ENCODE measurements around the gene SLC6A13.
A peak's percentile ranks its signal among the peaks of the same experiment; 100 is the strongest.
"Not testable (repeated sequence)": the region's sequence is repeated elsewhere in the genome, so short reads cannot be mapped to it uniquely, and the experiment has no call there.

Gene SLC6A13

DNA sequence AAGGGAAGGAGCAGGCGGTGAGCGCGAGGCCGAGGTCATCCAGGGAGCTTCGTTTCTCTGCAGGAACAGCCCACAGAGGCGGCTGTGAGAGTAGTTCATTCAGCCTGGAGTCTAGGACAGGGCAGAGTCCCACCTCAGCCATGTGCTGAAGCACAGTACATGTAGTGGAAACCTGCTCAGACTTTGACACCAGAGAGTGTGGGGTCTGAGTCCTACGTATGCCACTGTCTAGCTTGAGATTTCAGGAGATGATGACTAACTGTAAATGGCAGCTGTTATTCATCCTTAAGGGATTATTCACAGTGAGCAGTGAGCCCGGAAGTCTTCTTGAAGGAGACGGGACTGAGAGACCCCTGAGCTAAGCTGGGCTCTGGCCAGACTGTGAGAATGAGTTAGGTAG is 938 bp upstream of the SLC6A13 start:
- no peak for DNase-seq

DNA sequence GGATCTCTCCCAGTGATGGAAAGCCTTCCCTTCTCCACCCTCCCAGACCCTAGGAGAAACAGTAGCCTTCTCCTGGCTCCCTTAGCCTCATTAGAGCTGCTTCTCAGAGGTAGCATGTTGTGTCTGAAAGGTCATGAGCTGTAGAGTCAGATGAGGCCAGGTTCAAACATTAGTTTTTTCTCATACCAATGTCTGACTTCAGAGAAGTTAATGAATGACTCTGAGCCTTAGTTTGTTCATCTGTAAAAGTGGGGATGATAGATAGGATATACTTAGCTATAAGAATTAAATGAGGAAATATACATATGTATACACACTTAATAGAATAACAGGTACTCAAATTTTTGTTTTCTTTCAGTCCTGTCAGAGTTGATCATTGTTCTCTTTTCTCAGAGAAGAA is 523 bp downstream of the SLC6A13 start:
- DNase-seq, result no peak

DNA sequence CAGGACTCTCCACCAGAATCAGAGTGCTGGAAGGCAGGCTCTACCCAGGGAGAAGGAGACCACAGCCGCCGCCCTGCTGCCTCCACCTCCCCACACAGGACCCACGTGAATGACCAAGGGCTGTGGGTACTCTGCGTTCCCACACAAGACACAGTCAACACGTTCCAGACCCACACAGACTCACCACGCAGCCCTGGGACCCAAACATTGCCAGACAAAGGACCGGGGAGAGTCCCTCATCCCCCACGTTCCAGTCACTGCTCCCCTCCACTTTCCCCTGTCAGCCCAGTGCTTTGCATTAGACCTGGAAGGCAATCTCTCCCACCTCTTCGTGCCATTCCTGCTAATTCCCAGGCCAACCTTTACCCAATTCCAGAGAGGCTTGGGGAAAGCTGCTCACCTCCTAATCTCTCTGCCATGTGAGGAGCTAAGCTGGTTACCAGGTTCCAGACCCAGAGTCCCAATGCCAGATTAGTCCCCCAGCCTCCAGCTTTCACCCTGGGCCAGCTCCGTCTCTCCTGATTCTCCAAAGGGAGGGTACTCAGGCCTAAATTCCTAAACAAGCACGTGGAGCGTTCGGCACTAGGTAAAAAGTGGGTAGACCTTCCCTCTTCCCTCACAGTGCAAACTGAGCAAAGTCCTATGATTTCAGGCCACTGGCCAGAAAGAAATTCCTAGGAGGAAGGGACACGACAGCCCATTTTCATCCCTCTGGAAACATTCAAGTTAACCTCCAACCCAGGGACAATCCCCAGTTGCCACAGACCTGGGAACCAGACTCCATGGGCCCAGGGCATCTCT is 4.9 kb downstream of the SLC6A13 start:
- no peak for DNase-seq

DNA sequence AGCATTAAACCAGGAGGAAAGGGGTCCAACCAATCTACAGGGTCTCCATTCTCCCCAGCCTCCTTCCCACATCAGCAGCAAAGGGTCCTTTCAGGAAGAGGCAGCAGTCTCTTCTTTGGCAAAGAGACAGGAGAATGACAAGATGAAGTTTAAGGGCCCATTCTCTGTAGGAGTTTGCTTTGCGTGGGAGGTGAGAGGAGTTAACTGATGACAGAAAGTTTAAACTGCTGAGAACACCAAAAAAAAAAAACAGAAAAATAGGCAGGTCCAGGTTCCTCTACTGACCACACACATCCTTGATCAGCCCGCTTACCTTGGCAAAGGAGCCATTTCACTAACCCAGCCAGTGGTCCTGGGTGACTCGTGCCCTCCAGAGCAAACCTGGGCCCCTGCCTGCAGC is 5.7 kb downstream of the SLC6A13 start:
- no peak for DNase-seq

DNA sequence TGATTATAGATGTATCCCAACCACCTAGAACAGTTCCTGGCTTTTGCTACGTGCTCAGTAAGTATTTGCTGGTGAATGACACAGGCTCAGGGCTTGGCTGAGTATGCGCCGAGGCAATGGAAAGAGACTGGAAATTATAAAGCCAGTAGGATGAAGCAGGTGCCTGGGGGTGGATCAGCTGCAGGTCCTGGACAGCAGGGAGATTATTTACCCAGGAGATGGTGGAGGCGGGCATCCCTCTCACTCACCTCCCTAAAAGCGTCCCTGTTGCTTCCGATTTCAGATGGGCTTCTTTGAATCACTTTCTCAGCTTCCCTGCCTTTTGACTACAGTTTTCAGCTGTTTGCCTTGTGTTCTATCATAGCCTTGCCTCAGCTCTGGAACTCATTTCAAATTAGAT is 6.4 kb downstream of the SLC6A13 start:
- DNase-seq, result no peak

DNA sequence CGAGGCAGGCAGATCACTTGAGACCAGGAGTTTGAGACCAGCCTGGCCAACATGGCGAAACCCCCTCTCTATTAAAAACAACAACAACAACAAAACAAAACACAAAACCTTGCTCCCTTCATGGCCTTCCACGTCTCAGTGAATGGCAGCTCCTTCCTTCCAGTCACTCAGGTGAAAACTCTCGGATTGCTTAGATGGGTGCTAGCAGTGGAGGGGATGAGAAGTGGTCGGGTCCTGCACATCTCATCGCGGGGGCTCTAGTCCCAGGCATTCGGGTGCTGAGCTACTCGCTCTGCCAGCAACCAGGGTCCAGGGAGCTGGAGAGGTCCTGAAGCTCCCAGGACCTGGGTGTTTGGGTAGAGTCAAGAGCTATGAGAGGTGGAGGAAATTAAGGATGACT is 7.7 kb downstream of the SLC6A13 start:
- DNase-seq, result no peak

DNA sequence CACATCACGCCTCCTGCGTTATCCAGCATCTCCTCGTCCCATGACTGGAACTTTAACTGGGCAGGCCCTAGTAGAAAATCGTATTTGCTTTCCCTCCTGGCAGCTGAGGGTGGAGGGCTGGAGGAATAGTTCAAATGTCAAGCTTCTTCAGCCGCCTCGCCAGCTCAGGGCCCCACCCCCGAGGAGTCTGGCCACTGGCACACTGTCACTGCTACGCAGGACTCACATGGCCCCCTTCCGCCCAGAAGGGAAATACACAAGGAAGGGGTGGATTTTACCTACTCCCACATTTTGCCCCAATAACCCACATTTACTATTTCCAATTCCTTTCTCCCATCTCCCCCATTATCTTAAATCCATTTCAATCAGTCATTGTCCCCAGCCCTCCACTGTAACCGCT is 8.6 kb downstream of the SLC6A13 start:
- no peak for DNase-seq

DNA sequence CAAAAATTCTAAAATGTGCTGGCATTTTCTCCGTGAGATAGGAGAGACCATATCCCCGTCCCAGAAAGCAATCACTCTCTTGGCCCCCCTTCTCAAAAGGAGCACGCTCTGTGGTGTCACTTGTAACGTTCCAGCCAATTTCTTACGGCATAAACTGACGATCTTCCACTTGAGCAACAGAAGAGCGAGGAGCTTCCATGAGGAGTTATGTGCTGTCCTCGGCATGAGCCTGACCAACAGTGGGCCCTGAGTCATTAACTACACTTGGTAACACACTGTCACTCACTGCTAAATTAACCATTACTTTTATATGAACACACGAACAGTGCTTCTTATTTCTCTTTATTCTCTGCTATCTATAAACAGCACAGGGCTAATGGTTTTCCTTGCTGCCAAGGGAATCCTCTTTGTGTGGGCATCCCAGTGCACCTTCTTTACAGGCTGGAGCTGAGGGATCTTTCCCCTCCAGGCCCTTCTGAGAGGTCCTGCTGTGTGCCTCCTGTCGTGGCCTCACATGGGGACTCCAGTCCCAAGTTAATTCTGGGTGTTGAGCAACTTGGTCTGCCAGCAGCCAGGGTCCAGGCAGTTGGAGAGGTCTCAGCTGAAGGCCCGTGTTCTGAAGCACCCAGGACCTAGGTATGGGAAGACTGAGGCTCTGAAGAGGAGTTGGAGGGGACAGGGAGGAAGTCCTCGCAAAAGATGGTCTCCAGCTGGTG is 9.4 kb downstream of the SLC6A13 start:
- DNase-seq, result no peak

DNA sequence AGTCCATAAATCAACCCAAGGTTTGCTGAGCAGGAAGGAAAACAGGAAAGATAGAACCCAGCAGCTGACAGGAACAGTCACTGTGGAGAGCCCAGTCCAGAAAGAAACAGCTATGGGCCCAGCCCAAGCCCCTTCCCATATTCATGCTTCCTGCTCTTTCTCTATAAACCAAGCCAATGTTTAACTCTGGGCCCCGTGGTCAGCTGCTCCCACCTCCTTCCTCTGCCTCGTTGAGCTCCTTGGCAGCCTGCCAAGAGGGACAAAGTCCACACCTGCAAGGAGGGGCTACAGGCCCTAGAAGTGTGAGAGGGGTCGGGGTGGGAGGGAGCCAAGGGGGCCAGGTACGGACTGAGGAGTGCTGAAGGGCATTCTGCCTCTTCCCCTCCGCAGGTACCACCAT is 10.0 kb downstream of the SLC6A13 start:
- DNase-seq, result no peak

DNA sequence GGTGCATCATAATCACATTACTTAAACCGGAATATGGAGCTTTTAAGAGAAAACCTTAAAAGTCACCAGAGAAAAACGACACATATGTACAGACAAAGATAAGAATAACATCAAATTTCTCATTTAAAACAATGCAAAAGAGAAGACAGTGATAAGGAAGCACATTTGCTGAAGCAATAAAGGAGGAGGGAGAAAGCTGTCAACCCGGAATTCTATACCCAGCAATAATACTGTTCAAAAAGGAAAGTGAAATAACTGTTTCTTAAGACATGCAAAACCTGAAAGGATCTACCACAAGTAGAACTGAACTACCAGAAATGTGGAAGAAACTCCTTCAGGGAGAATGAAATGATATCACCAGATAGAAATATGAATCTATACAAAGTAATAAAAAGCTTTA is 15.4 kb downstream of the SLC6A13 start:
- peak in 1 of 3 donors; percentile 18 for DNase-seq

DNA sequence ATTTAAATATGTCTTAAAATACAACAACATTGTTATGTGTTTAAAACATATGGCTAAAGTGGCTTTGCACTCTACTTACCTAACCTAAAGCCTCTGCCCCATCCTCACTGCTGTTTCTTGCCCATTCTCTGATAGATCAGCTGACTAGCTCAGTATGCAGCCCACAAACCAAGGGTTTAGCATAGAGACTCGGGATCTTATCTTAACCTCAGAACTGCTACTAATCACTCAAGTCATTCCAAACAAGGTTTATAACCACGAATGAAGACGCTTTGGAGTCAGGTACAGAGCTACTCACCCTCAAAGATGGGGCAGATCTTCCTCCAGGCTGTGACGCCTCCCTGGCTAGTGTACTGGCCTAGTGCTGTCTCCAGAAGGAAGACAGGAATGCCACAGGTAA is 19.3 kb downstream of the SLC6A13 start:
- no peak for DNase-seq

DNA sequence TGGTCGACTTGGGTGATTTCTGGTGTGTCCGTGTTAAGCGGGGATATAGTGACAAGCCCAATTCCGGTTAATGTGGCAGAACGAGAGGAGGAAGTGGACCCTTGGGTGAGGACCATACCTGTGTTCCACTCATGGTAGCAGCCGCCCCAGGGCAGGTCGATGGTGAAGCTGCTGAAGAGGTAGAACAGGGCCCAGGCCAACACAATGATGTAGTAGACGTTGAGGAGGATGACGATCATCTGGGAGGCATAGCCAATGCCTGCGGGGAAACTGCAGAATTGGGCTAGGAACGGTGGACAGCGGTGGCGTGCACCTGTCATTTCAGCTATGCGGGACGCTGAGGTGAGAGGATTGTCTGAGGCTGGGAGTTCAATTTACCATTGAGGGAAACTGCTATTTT is 20.1 kb downstream of the SLC6A13 start:
- no peak for DNase-seq

DNA sequence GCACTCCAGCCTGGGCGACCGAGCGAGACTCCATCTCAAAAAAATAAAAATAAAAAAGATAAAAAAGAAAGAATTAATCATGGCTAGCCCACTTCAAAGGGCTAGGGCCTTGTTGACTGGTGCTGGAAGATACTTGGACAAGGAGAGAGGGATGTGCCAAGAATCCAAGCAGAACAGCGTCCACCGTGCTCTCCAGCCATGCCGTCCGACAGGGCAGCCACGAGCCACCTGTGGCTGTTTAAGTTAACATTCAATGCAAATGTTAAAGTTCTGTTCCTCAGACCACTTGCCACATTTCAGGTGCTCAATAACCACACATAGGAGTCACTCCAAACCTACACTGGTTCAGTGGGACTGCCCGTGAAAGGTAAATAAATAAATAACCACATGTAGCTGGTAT is 21.4 kb downstream of the SLC6A13 start:
- DNase-seq, result no peak

DNA sequence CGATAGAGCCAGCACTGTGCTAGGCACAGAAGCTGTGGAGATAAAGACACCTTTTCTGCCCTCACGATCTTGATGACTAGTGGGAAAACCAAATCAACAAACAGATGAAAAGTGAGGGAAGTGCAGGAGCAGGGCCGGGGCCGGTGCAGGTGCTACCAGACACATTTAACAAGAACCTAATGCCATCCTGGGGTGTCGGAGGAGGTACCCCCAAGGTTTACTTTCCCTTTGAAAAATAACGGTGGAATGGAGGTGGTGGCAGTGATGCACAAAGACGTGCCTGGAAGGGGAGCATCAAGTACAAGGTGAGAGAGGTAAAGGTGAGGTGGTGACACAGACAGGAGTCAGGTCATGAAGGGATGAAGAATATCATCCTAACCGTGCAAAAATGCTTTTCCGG is 22.1 kb downstream of the SLC6A13 start:
- DNase-seq, result no peak

DNA sequence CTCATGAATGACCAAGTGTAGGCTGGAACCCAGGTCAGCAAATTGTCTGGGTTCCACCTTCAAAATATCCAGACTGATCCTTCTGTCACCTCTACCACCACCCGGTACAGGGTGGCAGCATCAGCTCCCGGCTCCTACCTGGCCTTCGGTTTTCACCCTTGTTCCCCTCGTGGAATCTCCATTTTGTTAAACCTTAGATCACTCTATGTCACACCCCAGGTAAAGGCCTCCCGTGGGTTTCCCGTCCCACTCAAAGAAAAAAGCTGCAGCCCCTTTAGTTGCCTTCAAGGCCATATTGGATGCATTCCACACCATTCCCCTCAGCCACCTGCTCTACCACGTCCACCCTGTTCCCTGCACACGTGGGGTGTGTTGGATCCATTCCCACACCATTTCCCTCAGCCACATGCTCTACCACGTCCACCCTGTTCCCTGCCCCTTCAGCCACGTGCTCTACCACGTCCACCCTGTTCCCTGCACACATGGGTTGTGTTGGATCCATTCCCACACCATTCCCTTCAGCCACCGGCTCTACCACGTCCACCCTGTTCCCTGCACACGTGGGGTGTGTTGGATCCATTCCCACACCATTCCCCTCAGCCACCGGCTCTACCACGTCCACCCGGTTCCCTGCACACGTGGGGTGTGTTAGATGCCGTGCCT is 23.8 kb downstream of the SLC6A13 start:
- DNase-seq, result no peak

DNA sequence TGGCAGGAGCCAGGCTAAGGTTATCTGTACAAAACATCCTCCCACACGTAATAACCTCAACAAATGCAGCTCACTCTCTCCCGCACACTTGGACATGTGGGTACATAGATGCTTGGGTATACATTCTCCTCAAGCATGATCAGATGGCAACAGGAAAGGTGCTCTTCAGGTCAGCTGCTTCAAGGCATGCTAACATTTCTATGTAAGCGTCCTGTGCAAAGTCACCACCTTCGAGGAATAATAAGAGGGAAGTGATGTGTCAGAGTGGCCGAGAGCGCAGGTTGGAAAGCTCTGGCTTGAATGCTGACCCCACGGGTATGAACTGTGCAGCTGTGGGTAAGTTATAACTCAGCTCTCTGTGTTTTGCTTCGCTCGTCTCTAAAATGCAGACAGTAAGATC is 24.5 kb downstream of the SLC6A13 start:
- DNase-seq, result no peak

DNA sequence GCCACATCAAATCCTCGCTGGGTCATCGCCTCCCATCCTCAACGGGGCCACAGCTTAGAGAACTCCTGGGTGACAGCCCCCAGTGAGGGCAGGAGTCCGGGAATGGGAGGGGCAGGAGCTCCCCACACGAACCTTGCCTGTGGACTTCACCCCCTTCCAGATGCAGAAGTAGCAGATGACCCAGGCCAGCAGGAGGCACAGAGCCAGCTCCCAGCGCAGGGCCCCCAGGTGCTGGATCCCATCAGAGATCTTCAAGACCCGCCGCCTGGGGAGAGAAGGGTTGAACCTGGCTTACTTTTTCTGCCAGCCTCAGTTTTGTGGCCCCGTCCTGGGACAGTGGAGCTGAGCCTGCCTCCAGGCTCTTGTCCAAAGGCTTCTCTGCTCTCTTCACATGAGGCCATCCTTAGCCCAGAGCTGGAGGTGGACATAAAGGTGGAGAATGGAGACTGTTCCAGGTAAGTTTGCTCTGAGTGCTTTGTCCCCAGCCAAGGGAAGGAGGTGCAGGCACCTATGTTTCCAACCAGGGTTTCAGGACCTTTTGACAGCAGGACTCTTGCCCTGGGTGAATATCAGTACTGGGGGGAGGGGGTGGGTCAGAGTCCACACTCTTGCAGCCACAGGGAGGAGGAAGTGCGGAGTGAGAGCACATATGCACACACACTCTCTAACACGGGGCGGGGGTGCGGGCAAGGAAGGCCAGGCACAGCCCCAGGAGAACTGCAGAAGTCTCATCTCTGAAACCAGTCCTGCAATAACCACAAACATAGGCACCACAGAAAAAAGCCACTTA is 25.4 kb downstream of the SLC6A13 start:
- DNase-seq, result no peak

DNA sequence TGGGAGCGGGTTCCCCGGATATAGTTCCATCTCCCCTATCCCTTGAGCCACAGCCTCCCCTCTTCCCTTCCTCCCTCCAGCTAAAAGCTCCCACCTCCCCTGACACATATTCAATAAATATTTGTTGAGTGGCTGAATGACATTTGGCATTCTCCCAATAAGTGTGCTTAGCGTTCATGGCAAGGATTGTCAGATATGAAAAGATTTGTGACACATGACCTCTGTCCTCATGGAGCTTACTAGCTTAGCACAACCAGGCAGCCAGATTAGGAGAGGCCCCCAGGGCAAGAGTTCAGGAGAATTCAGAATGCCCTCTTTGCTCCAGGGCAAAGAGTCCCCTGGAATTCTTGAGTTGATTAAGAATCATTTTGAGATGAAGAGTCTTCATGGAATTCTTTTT is 26.2 kb downstream of the SLC6A13 start:
- no peak for DNase-seq

DNA sequence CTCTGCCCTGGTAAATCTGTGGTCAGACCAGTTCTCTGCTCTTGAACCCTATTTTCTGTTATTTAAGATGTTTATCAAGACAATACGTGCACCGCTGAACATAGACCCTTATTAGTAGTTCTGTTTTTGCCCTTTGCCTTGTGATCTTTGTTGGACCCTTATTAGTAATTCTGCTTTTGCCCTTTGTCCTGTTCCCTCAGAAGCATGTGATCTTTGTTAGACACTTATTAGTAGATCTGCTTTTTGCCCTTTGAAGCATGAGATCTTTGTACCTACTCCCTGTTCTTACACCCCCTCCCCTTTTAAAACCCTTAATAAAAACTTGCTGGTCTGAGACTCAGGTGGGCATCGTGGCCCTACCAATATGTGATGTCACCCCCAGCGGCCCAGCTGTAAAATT is 26.7 kb downstream of the SLC6A13 start:
- not testable (repeated sequence) for DNase-seq

DNA sequence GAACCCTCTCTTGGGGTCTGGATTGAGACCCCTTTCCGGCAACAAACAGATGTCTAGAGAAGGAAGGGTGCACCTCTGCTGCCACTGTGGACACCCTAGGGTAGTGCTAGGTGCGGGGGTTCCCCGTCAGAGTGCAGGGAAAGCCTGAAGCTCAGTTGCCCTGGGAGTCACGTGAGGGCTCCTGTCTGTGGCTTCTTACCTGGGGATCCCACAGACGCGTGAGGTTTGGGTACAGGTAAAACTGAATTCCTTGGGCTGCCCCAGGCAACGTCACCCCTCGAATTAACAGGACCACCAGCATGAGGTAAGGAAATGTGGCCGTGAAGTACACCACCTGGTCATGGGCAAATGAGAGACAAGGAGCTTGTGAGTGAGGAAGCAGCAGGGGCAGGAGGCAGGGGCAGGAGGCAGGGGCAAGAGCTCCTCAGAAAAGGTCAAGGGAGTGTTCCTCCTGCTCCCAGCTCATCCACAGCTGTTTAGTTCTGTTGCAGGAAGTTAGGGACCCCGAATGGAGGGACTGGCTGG is 27.7 kb downstream of the SLC6A13 start:
- no peak for DNase-seq

DNA sequence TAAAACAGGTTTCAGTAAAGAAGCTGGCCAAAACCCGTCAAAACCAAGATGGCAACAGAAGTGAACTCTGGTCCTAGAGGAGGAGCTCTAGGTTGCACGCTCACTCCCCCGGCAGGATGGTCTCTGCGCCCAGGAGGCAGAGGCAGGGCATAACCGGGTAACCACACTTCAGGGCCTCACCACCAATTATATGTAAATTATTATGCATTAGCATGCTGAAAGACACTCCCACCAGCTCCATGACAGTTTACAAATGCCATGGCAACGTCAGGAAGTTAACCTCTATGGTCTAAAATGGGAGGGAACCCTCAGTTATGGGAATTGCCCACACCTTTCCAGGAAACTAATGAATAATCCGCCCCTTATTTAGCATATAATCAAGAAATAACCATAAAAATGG is 28.6 kb downstream of the SLC6A13 start:
- no peak for DNase-seq

DNA sequence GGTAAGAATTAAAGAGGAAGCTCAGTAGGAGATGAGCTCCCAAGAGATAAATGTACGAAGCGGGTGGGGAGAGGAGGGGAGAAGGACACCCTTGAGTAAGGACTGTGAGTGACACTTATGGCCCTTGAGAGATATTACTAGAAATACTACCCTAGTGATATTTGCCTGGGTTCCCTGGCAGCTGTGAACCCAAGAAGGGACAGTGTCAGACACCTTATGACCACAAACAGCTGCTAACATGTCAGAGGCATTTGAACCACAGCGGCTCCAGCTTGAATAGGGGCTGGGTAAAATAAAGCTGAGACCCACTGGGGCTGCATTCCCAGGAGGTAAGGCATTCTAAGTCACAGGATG is 29.0 kb downstream of the SLC6A13 start:
- DNase-seq, result no peak
